ENCODE data around the gene CBX7. TPM values are rescaled to one million over a fixed set of nuclear protein-coding genes. Genes with fewer than 3 reads are reported as not detected.
"Not testable (repeated sequence)": the region's sequence is repeated elsewhere in the genome, so short reads cannot be mapped to it uniquely, and the experiment has no call there.

Gene CBX7
- total RNA-seq, 1 donor from 2014 or later = 14.5 TPM

DNA sequence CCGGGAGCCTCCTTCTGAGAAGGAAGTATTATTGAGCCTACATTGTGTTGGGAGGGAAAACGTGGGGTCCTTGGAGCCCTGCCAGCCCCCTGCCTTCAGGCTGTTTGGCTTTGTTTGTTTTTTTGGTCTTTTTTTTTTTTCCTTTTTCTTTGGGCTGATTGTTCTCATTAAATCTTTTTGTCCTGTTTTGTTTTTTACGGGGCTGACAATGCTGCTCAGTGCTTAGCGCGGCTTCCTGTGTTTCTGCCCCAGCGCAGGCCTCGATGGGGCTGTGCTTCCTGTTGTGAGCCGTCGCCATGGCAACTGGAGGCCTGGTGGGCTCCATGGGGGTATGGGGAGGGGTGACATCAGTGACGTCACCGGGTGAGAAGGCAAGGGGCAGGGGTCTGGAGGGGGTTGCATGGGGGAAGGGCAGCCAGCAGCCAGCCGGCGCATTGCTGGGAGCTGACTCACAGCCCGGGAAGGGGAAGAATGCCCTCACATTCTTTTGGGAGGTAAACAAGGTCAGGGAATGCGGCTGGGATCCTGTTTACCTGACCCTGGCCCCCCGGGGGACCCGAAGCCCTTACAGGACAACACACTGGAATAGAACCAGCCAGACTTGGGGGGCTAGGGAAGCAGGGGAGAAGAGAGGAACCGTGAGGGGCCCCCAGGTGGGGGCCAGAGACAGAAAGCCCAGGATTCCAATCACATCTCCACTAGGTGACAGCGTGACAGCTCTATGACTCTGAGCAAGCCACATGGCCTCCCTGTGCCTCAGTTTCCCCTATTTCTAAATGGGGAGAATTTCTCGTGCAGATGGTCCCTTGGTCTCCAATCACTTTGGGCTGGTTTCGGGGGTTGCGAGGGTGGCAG, 22.2 kb upstream of the CBX7 start:
- peak; percentile 94 for DNase-seq (ENCODE audit: extremely low read depth, low read depth, low spot score)

DNA sequence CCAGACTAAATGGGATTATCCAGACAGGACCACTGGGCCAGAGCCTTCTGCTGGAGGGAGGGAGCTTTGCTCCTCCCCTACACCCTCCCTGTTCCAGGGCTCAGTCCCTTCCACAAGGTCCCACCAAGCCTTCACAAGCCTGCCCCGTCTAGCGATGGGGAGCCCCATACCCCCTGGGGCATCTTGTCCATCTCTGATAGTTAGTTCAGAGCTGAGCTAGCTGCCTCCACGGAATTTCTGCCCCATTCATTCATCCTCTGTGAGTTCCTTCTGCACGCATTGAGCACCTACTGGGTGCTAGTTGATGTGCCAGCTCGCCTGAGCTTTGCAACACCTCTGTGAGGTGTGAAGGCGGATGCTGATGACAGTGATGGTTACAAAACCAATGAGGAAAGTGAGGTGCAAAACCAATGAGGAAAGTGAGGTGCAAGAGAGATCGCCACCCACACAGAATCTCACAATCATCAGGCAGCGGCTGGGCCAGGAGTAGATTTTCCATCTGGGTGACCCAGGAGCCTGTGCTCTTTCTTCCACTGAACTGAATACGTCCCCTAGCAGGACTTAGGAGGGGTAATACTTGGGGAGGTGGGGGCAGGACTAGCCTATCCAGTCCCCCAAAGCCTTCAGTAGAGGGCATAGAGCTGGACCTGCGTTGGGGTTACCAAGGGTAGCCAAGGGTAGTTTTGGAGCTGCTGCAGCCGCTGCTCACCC, 21.5 kb upstream of the CBX7 start:
- no peak for DNase-seq (ENCODE audit: extremely low read depth, low read depth, low spot score)

DNA sequence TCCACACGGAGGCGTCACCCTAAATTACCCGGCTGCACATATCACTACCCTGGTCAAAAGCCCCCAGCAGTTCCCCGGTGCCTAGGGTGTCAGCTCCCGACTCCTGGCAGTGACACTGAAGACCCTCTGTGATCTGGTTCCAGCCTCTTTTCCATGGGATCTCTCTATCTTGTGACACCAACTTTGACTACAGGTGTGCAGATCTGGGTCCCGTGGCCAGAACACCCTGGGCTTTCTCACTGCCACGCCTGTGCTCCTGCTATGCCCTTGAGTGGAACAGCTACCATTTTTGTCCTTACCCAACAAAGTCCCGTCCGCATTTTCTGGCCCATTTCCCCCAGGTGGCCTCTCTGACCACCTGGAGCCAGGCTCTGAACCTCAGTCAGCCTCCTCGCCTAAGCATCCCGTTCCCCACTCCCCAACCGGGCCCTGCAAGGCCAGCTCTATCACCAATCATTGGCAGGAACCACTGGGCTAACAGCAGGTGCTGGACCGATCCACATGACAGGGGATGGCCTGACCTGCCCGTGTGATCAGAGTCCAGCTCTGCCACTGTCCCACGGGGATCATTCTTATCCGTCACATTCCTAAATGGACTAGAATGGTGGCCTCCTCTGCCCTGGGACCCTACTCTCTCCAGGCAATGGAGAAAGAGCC, 20.7 kb upstream of the CBX7 start:
- DNase-seq (ENCODE audit: extremely low read depth, low read depth, low spot score) = no peak

DNA sequence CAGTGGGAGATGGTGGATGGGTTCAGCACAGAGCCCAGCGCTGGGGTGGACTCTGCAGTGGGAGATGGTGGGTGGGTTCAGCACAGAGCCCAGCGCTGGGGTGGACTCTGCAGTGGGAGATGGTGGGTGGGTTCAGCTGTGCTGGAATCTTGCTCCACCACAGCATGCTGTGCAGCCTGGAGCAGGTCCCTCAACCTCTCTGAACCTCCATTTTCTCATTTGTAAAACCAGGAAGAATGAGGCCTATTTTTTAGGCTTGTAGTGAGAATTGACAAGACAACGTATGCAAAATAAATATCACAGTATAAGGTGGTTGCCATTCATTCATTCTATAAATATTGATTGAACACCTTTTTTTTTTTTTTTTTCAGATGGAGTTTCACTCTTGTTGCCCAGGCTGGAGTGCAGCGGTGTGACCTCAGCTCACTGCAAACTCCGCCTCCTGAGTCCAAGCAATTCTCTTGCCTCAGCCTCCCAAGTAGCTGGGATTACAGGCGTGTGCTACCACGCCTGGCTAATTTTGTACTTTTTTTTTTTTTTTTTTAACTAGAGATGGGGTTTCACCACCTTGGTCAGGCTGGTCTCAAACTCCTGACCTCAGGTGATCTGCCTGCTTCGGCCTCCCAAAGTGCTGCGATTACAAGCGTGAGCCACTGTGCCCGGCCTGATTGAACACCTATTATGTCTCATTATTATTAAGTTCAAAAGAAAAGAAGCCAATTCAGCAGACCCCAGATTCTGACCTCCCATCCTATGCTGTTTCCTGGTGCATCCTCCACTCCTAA, 20.0 kb upstream of the CBX7 start:
- not testable (repeated sequence) for DNase-seq (ENCODE audit: extremely low read depth, low read depth, low spot score)

DNA sequence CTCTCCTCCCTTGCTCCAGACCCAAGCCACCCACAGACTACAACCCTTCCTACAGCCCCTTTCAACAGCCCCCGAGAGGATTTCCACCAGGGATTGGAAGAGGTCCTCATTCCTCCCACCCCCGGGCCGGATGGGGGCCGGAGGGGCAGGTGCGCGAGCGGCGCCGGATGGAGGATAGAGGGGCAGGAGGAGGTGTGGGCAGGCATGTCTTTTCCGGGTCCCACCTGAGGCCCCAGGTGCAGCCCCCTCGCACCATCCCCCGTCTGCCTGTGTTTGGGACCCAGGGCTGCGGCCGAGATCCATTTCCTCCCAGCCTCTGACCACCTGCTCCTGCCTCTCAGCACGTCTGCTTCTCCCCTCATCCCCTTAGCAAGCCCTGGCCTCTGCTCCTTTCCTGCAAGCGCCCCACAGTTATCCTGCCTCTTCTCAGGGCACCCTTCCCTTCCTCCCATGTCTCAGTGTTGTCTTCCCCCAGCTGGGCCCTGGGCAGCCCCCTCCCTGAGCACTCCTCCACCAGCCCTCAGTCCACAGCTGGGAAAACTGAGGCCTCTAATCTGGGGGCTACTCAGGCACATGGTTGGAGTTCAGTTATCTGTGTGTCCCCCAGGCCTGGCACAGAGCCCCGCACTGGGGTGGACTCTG, 19.3 kb upstream of the CBX7 start:
- no peak for DNase-seq (ENCODE audit: extremely low read depth, low read depth, low spot score)

DNA sequence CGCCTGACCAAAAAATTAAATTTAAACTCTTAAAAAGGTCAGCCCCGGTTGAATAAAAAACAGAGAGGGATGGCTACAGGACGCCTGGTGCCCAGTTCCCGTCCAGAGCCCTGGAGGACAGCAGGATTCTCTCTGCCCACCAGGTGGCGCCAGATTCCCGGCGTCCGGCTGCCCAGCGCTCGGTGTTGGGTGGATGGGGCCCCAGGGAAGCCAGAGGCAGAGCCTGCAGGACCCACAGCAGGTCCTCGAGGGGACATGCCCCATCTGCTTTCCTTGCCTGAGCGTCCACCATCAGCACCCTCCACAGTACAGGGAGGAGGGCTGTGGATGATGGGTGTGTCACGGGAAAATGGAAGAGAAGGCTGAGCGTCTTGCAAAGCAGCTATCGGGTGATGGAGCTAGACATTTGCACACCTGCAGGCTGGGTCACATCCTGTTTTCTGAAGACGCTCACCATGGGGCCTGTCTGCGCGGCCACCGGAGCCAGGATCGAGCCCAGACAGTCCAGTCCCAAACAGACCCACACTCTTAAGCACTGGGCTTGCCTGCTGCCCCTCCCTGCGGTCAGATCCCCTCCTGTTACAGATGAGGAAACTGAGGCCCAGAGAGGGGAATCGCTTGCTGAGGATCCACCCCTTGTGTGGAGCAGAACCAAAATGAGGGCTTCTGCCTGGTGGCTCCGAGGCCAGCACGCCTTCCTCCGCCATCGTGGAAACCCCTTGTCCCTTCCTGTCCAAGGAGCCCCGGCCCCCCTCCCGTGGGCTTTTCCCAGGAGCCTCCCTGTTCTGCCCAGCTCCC, 18.5 kb upstream of the CBX7 start:
- no peak for DNase-seq (ENCODE audit: extremely low read depth, low read depth, low spot score)

DNA sequence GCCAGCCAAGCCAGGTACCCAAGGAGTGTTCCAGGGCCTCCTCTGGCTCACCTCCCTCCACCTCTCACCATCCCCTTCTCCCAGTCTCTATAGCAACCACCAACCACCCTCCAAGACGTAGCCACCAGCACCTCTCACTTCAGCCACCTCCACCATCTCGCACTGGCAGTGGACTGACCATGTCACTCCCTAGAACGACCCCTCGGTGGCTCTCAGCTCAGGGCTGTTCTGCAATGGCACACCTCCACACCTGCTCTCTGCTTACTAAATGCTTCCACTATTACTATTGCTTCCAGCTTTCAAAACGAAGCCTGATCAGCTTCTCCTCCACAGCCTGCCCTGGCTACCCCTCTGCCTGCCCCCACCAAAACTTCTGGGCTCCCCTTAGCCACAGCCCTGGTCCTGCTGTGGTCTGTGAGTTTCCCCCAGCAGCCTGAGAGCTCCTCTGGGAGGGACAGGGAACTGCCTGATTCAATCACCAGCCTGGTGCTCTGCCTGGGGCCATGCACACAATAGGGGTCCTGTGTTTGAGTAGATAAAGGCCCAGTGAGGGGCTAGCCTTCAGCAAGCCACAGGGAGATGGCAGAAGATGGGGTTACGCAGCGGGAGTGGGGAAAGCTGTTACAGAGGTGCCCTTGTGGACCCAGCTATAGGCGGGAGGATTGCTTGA, 17.5 kb upstream of the CBX7 start:
- DNase-seq (ENCODE audit: extremely low read depth, low read depth, low spot score) = no peak

DNA sequence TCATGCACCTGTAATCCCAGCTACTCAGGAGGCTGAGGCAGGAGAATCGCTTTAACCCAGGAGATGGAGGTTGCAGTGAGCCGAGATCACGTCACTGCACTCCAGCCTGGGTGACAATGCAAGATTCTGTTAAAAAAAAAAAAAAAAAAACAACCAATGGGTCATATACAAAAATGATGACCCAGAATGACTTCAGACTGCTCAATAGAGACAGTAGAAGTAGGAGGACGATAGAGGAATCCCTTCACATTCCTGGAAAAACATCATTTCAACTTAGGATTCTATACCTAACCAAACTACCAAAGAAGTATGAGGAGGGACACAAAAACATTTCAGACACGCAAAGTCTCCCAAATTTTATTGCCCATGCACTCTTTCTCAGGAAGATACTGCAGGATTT, 14.1 kb upstream of the CBX7 start:
- no peak for DNase-seq (ENCODE audit: extremely low read depth, low read depth, low spot score)

DNA sequence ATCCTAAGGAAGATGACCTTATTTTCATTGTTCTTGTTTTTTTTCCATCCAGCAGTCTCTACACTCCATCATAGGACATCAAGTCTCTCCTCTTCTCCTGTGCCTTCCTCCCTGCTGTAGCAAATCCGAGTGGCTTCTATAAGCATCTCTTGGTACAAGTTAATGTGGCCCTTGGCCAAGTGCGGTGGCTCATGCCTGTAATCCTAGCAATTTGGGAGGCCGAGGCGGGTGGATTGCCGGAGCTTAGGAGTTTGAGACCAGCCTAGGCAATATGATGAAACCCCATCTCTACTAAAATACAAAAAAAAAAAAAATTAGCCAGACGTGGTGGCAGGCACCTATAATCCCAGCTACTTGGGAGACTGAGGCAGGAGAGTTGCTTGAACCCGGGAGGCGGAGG, 3.6 kb upstream of the CBX7 start:
- DNase-seq (ENCODE audit: extremely low read depth, low read depth, low spot score) = not testable (repeated sequence)

DNA sequence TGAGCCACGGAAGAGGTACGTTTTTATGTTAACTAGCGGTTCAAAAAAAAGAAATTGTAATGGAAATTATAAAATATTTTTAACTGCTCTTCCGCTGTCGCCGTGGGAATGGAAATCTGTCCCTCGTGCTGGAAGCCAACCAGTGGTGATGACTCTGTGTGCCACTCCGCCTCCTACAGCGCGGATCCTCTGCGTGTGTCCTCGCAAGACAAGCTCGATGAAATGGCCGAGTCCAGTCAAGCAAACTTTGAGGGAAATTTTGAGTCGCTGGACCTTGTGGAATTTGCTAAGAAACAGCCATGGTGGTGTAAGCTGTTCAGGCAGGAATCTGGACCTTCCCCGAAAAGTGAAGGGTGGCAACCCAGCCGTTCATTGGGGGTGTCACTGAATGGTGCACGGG, 2.9 kb upstream of the CBX7 start:
- DNase-seq (ENCODE audit: extremely low read depth, low read depth, low spot score) = no peak

DNA sequence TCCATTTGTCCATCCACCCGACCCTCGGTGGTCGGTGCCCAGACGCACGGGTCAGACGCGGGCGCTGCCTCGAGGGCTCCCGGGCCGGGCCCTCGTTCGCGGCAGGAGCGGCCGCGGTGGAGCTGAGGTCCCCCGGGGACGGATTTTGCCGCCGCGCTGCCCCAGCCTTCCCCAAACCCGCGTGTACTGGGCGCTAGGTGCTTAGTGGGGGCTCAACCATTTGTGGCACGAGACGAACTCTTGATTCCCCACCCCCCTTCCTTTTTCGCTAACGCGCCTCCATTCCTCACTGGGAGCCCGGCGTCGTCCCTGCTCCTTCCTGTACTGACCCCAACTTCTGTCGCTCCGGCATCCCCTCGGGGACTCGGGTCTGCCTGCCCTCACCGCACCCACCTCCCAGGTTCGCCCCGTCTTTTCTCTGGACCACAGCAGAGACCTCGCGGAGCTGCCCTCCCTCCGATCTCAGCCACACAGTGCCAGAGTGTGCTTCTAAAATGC, 789 bp upstream of the CBX7 start:
- no peak for DNase-seq (ENCODE audit: extremely low read depth, low read depth, low spot score)

DNA sequence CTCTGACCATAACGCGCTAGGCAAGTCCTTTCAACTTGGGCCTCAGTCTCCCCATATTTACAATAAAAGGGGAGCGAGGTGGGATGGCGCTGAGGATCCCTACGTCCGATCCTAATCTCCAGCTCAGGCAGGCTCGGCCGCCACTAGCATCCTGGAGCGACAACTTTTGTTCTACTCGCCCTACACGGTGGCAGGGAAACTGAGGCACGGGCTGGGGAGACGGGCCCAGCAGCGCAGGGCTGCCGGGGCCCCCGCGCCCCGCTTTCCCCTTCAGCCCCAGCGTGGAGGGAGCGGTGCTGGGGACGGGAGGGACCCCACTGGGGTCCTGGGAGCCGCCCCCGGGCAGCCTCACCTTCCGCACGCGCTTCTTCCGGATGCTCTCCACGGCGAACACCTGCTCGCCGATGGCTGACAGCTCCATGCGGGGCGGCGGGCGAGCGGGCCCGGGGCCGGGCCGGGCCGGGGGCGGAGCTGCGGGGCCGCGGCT, 413 bp downstream of the CBX7 start:
- DNase-seq (ENCODE audit: extremely low read depth, low read depth, low spot score) = no peak

DNA sequence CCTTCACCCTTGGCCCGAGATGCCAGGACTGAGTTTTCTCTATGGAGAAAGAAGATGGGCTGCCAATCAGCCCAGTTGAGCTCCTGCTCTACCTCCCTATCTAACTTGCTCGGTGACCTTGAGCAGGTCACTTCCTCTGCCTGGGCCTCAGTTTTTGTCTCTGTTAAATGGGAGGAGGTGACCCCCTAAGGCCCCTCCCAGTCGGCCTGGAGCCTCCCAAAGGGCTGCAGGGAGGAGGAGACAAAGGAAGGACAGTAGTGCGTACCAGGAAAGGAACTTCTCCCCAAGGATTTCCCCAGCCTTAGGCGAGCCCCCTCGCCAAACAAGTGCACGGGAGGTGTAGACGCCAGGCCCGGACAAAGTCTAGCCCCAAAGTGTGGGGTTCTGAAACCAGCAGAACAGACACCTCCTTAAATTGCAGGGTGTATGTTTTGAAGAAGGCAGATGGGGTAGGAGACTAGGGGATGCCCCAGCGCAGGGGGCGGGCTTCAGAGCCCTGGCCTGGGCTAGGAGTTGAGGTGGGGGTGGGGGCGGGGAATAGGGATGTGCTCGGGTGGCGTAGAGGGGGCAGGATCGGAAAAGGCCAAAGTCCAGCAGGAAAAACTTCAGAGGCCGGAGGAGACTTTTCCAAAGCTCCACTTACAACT, 1.0 kb downstream of the CBX7 start:
- DNase-seq (ENCODE audit: extremely low read depth, low read depth, low spot score) = no peak

DNA sequence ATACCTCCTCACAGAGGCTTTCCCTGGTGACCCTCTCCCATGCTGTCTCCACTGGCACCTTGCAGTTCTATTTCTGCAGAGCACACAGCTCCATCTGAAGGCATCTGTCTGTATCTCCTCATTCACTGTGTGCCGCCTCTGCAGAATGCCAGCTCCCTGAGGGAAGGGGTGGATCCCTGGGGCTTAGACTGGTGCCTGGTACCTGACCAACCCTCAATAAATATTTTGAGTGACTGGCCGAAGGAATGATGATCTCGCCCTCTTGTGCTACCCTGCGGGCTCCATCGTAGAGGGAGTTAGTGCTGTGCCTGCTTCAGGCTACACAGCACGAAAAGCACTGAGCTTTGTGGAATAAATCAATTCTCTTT, 1.6 kb downstream of the CBX7 start:
- no peak for DNase-seq (ENCODE audit: extremely low read depth, low read depth, low spot score)

DNA sequence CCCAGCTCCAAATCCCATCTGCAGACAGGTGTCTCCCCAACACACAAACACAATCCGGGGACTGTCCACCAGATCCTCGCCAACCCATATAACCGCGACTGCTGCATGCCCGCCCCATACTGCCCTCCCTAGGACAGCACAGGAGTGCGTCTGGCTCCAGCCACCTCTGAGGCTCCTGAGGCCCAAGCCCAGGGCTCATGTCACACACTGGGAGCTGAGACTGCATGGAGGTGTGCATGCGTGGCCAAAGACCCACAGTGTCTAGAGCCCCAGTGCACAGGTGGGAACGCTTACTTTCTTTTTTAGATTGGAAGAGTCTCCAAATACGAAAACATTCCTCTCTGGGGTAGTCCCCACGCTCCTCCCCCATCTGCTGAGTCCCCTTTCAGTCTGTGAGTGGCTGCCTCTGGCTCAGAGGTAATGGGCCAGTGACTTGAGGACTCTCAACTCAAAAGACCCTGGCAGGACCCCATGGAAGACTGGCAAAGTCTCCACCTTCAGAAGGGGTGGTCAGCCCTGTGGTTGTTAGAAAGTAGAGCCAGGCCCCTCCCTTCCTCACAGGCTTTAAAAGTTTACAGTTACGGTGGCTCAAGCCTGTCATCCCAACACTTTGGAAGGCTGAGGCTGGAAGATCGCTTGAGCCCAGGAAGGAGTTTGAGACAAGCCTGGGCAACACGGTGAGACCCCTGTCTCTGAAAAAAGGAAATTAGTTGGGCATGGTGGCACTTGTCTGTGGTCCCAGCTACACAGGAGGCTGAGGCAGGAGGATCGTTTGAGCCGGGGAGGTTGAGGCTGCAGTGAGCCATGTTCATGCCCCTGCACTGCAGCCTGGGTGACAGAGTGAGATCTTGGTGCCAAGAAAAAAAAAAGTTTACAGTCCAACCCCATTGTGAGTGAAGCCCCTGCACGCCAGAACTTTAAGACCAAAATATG, 2.3 kb downstream of the CBX7 start:
- DNase-seq (ENCODE audit: extremely low read depth, low read depth, low spot score) = no peak

DNA sequence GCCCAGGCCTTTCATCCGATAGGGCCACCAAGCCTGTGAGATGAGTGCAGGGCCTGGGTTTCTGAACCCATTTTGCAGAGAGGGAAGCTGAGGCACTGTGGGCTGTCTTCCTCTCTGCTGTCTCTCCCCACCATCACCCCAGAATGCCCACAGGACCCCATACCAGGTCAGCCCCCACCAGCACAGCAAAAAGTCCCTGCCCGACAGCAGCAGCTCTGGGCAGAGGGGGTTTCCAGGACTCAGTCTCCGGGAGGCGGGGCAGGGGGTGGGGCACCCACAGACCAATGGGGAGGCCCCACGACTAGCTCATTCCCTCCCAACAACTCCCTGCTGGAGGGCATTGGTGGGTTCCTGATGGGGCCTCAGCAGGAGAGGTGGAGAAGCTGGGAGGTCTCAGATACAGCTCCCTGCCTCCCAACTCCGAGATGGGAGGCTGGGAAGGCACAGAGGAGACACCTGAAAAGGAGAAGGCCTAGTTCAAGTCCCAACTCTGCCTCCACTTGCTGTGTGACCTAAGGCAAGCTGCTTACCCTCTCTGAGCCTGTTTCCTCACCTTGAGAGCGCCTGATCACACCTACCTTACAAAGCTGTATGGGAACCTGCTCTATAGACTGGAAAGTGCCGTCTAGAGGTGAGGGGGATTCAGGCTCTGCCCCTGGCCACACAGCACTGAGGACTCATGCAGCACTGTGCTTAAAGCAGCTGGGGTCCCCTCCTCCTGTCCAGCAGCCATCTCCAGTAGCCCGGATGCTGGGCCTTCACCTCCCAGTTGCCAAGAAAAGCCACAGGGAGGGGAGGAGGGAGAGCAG, 3.5 kb downstream of the CBX7 start:
- DNase-seq (ENCODE audit: extremely low read depth, low read depth, low spot score) = no peak
